ENCODE results near the gene CCDC171. TPM values are rescaled to one million over a fixed set of nuclear protein-coding genes. Genes with fewer than 3 reads are reported as not detected.

CCDC171 gene
- total and polyA plus RNA-seq, 2 experiments from 2014 or later: 0.73 to 2.9 TPM

DNA sequence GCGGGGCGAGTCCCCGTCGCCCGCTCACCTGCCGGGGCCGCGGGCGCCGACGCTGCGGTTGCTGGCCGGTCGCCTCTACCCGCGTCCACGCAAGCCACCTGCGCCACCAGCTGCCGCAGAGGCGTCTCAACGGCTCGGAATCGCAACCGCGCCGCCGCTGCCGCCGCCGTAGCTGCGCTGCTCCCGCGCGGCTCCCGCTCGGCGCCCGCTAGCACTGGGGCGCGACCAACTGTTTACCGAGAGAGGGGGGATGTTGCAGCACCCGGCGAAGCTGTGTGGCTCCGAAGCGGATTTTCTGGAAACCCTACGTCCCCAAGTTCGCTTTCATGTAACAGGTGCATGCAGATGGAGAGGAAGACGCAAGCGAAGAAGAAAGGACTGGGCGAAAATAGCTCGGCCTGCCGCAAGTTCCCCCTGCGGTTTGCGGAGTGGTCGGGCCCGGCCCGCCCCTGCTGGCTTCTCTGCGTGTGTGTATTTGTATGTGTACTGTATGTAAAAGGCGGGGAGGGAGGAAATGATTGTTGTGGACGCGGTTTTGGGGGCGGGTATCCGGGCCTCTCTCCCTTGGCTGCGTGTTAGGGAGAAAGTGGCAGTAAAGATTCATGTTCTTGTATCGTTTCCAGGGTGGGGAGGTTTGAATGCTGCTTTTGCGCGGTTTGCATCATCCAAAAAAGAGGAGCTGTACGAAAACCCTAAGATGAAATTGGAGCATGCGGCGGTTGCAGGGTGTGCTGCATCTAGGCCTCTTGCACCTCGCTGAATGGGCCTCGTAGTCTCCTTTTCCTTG, 41.9 kb upstream of the CCDC171 start, which contains the start of gene PSIP1:
Gene PSIP1 (minus strand): TSS at position 182 of the 787 bp plus-strand sequence. CDS start 782 bp downstream, outside the sequence.
- Histone ChIP-seq H3K4me1 (ENCODE audit: insufficient read depth) (no peaks in the 10 kb centered on the region), H2AFZ (peak within 1 kb of the TSS; percentile 89), H3K36me3 (replicated peaks; ENCODE audit: insufficient read depth, low read depth) (no peaks in the 10 kb centered on the region), H3K79me2 (peaks cover 37% of the 10 kb centered on the region), H3K9me2 (replicated peaks; ENCODE audit: insufficient read depth) (no peaks in the 10 kb centered on the region), H3K9me3 (ENCODE audit: low read depth) (no peaks in the 10 kb centered on the region), H3K4me3 (peak within 1 kb of the TSS; percentile 98), H3K4me2 (peak within 1 kb of the TSS; percentile 80), H3K27me3 (no peaks in the 10 kb centered on the region), H3K27ac (peak within 1 kb of the TSS; percentile 97), H4K20me1 (ENCODE audit: insufficient read depth, poor library complexity, severe bottlenecking) (no peaks in the 10 kb centered on the region)
- WGBS (ENCODE audit: low lambda C conversion rate, missing lambda C conversion rate): 1% methylated on average over 69 of the region's 72 CpGs
- TF ChIP-seq EZH2phosphoT487 (IDR thresholded peaks at IDR 0.05; ENCODE audit: low read depth, severe bottlenecking, unreplicated experiment) (no peak), EZH2 (IDR thresholded peaks at IDR 0.05; ENCODE audit: borderline replicate concordance) (no peak)
- TF ChIP-seq, protein P1, sequence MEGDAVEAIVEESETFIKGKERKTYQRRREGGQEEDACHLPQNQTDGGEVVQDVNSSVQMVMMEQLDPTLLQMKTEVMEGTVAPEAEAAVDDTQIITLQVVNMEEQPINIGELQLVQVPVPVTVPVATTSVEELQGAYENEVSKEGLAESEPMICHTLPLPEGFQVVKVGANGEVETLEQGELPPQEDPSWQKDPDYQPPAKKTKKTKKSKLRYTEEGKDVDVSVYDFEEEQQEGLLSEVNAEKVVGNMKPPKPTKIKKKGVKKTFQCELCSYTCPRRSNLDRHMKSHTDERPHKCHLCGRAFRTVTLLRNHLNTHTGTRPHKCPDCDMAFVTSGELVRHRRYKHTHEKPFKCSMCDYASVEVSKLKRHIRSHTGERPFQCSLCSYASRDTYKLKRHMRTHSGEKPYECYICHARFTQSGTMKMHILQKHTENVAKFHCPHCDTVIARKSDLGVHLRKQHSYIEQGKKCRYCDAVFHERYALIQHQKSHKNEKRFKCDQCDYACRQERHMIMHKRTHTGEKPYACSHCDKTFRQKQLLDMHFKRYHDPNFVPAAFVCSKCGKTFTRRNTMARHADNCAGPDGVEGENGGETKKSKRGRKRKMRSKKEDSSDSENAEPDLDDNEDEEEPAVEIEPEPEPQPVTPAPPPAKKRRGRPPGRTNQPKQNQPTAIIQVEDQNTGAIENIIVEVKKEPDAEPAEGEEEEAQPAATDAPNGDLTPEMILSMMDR (IDR thresholded peaks at IDR 0.05; ENCODE audit: poor library complexity): no peak
- DNase-seq (ENCODE audit: low spot score): peak; percentile 87

DNA sequence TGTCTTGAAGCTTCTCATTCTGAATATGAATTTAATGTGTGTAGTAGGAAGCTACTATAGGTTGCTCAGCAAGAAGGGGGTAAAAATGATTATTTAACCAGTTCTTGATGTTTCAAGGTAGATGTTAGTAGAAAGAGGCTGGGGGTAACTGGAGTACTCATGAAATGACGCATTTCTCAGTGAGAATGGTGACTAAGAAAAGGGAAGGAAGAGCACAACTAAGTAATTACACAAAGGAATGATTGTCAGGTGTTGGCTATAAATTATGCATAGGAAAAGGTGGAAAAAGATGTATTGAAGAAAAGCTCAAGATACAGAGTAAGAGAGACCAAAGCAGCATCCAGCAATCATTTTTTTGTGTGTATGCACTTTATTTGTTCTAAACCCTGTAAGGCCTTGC, 40.6 kb upstream of the CCDC171 start:
- Histone ChIP-seq H3K4me1 (ENCODE audit: insufficient read depth) (no peaks in the 10 kb centered on the region), H3K4me3 (no peak overlapping the region), H3K79me2 (peaks cover 29% of the 10 kb centered on the region), H3K4me2 (no peak overlapping the region), H3K27ac (no peak overlapping the region), H4K20me1 (ENCODE audit: insufficient read depth, poor library complexity, severe bottlenecking) (no peaks in the 10 kb centered on the region), H3K36me3 (replicated peaks; ENCODE audit: insufficient read depth, low read depth) (no peaks in the 10 kb centered on the region), H3K27me3 (no peaks in the 10 kb centered on the region), H3K9me3 (ENCODE audit: low read depth) (no peaks in the 10 kb centered on the region), H2AFZ (no peak overlapping the region), H3K9me2 (replicated peaks; ENCODE audit: insufficient read depth) (no peaks in the 10 kb centered on the region)
- TF ChIP-seq, protein P1 (IDR thresholded peaks at IDR 0.05; ENCODE audit: poor library complexity): no peak
- 85% methylated on average over 1 of the region's 1 CpG for WGBS (ENCODE audit: low lambda C conversion rate, missing lambda C conversion rate)
- DNase-seq (ENCODE audit: low spot score): no peak

- Histone ChIP-seq H3K27ac (no peak overlapping the region), H2AFZ (no peak overlapping the region), H3K4me1 (ENCODE audit: insufficient read depth) (no peaks in the 10 kb centered on the region), H4K20me1 (ENCODE audit: insufficient read depth, poor library complexity, severe bottlenecking) (no peaks in the 10 kb centered on the region), H3K36me3 (replicated peaks; ENCODE audit: insufficient read depth, low read depth) (no peaks in the 10 kb centered on the region), H3K27me3 (no peaks in the 10 kb centered on the region), H3K79me2 (peaks cover 22% of the 10 kb centered on the region), H3K4me3 (no peak overlapping the region), H3K4me2 (no peak overlapping the region), H3K9me2 (replicated peaks; ENCODE audit: insufficient read depth) (no peaks in the 10 kb centered on the region), H3K9me3 (ENCODE audit: low read depth) (no peaks in the 10 kb centered on the region)
- no peak for DNase-seq (ENCODE audit: low spot score)
- TF ChIP-seq, protein P1 (IDR thresholded peaks at IDR 0.05; ENCODE audit: poor library complexity): no peak
- no peak for TF ChIP-seq EZH2phosphoT487 (IDR thresholded peaks at IDR 0.05; ENCODE audit: low read depth, severe bottlenecking, unreplicated experiment)
- no peak for TF ChIP-seq EZH2 (IDR thresholded peaks at IDR 0.05; ENCODE audit: borderline replicate concordance)
- 75% methylated on average over 2 of the region's 3 CpGs for WGBS (ENCODE audit: low lambda C conversion rate, missing lambda C conversion rate)
These were observed 40.0 kb upstream of the CCDC171 start for GRCh38 chr9:15512889-15513288.

All from hepatocyte (in vitro differentiated cells).